HepG2 (cell line): ENCODE data around the gene SLC25A11. TPM values are rescaled to one million over a fixed set of nuclear protein-coding genes. Genes with fewer than 3 reads are reported as not detected.

Source experiments
- ATRX ChIP-seq: sonication (generic); formaldehyde crosslinking; IDR thresholded peaks from 2 replicates; pipeline ENCODE4 v1.4.0; 2020; ENCODE audit warnings: missing genetic modification reagents, borderline replicate concordance
- BATF2 ChIP-seq: sonication (generic); formaldehyde crosslinking; IDR thresholded peaks from 2 replicates; pipeline ENCODE4 v1.8.0; 2022; ENCODE audit warnings: mild to moderate bottlenecking, missing genetic modification reagents, moderate library complexity
- FOXO1 ChIP-seq: sonication (generic); formaldehyde crosslinking; IDR thresholded peaks from 2 replicates; pipeline ENCODE4 v1.4.0; 2020; ENCODE audit warnings: missing genetic modification reagents
- GMEB2 ChIP-seq: IDR thresholded peaks from 2 replicates; pipeline ENCODE4 v1.6.1; 2016; ENCODE audit warnings: missing biosample characterization, missing genetic modification reagents, low read depth
- HMG20B ChIP-seq: conservative IDR thresholded peaks from 2 replicates; pipeline ENCODE4 v1.6.1; 2016; ENCODE audit warnings: missing genetic modification reagents, missing compliant biosample characterization
- HNRNPL ChIP-seq: fragments of 200-400 bp; formaldehyde crosslinking; IDR thresholded peaks from 2 replicates; pipeline ENCODE4 v1.6.1; 2017; ENCODE audit warnings: mild to moderate bottlenecking, low read depth, low read length
- HOXA9 ChIP-seq: sonication (generic); formaldehyde crosslinking; IDR thresholded peaks from 2 replicates; pipeline ENCODE4 v1.8.1; 2022; ENCODE audit warnings: missing genetic modification reagents, mild to moderate bottlenecking, moderate library complexity, borderline replicate concordance
- KAT2B ChIP-seq: fragments of 150-350 bp; IDR thresholded peaks from 2 replicates; pipeline ENCODE4 v1.6.1; 2014; ENCODE audit warnings: low read depth, low read length, borderline replicate concordance
- KAT8 ChIP-seq: IDR thresholded peaks from 2 replicates; pipeline ENCODE4 v1.6.1; 2016; ENCODE audit warnings: missing genetic modification reagents, missing compliant biosample characterization
- MTF2 ChIP-seq: sonication (generic); formaldehyde crosslinking; IDR thresholded peaks from 2 replicates; pipeline ENCODE4 v1.5.0; 2020; ENCODE audit warnings: missing genetic modification reagents, borderline replicate concordance
- MXD3 ChIP-seq: IDR thresholded peaks from 2 replicates; pipeline ENCODE4 v1.6.1; 2016; ENCODE audit warnings: mild to moderate bottlenecking, missing biosample characterization, missing genetic modification reagents
- NBN ChIP-seq: fragments of 450-650 bp; conservative IDR thresholded peaks from 2 replicates; pipeline ENCODE4 v1.6.1; 2017
- NFE2L2 ChIP-seq: fragments of 150-350 bp; IDR thresholded peaks from 2 replicates; pipeline ENCODE4 v1.6.1; 2014; ENCODE audit warnings: low read length
- NRL ChIP-seq: sonication (generic); formaldehyde crosslinking; IDR thresholded peaks from 2 replicates; pipeline ENCODE4 v1.5.0; 2020; ENCODE audit warnings: missing genetic modification reagents, mild to moderate bottlenecking, moderate library complexity, borderline replicate concordance
- SNAPC2 ChIP-seq: sonication (generic); formaldehyde crosslinking; IDR thresholded peaks from 2 replicates; pipeline ENCODE4 v1.8.1; 2022; ENCODE audit warnings: mild to moderate bottlenecking, missing genetic modification reagents
- TRIM24 ChIP-seq: sonication (generic); formaldehyde crosslinking; IDR thresholded peaks from 2 replicates; pipeline ENCODE4 v1.8.0; 2022; ENCODE audit warnings: mild to moderate bottlenecking, missing genetic modification reagents
- ZBTB1 ChIP-seq: sonication (generic); formaldehyde crosslinking; IDR thresholded peaks from 2 replicates; pipeline ENCODE4 v1.4.0; 2020; ENCODE audit warnings: missing genetic modification reagents, borderline replicate concordance
- ZNF20 ChIP-seq: sonication (generic); formaldehyde crosslinking; IDR thresholded peaks from 2 replicates; pipeline ENCODE4 v1.4.0; 2020; ENCODE audit warnings: mild to moderate bottlenecking, moderate library complexity, missing genetic modification reagents
- ZNF362 ChIP-seq: sonication (generic); formaldehyde crosslinking; IDR thresholded peaks from 2 replicates; pipeline ENCODE4 v1.4.0; 2020; ENCODE audit warnings: missing genetic modification reagents, mild to moderate bottlenecking, borderline replicate concordance
- ZNF367 ChIP-seq: sonication (generic); formaldehyde crosslinking; IDR thresholded peaks from 2 replicates; pipeline ENCODE4 v1.4.0; 2020; ENCODE audit warnings: missing genetic modification reagents, borderline replicate concordance
- ZNF441 ChIP-seq: sonication (generic); formaldehyde crosslinking; IDR thresholded peaks from 2 replicates; pipeline ENCODE4 v1.7.0; 2021; ENCODE audit warnings: missing genetic modification reagents, borderline replicate concordance
- ZNF549 ChIP-seq: sonication (generic); formaldehyde crosslinking; IDR thresholded peaks from 2 replicates; pipeline ENCODE4 v1.5.0; 2020; ENCODE audit warnings: missing genetic modification reagents
- ZXDC ChIP-seq: sonication (generic); formaldehyde crosslinking; IDR thresholded peaks from 2 replicates; pipeline ENCODE4 v1.5.0; 2020; ENCODE audit warnings: mild to moderate bottlenecking, missing genetic modification reagents
- polyA plus RNA-seq, 8 experiments: library from polyadenylated mRNA; depleted of rRNA in 3 of 8; stranded (reverse) in 7 of 8; unstranded in 1 of 8; fragments of >200 nt; fragmentation: Illumina TruSeq in 4 of 8; extraction: Trizol in 4 of 8; gene quantifications; 2 replicates each; pipeline versions ENCODE4 v1.2.1 to v1.2.3, GENCODE V29; 2011 to 2016; ENCODE audit warnings: low read depth in 4 of 8, missing spikeins in 1 of 8, mixed read lengths in 1 of 8; ENCODE audit not compliant: insufficient read depth in 1 of 8
- total RNA-seq, 5 experiments: library from RNA; depleted of rRNA; stranded (reverse); fragments of >200 nt; fragmentation: Illumina TruSeq; extraction: Trizol; gene quantifications; 2 replicates each; pipeline ENCODE4 v1.2.3, GENCODE V29; 2016; ENCODE audit warnings: low read depth in 1 of 5

The SLC25A11 gene
- total and polyA plus RNA-seq, 2 of the 13 experiments (the other 11 are each of a cell fraction or from before 2014, with no cell fraction given) = 35.4 to 47.2 TPM

- TF ChIP-seq ATRX (CRISPR knock-in tag) = no peak
- no peak for TF ChIP-seq ZNF362
- no peak; the same call in 1 of the 2 replicates for TF ChIP-seq HMG20B (CRISPR knock-in tag)
- TF ChIP-seq KAT8 (CRISPR knock-in tag) = no peak; the same call in none of the 2 replicates
- TF ChIP-seq HOXA9 (CRISPR knock-in tag) = no peak
- TF ChIP-seq ZNF20 = no peak
- TF ChIP-seq ZXDC = no peak; the same call in 1 of the 2 replicates
- TF ChIP-seq ZBTB1 = no peak
- no peak for TF ChIP-seq BATF2 (CRISPR knock-in tag)
- peak; percentile 61; the same call in 1 of the 2 replicates for TF ChIP-seq MTF2 (CRISPR knock-in tag)
- no peak for TF ChIP-seq TRIM24
- TF ChIP-seq ZNF549 (CRISPR knock-in tag) = no peak
- no peak for TF ChIP-seq ZNF367 (CRISPR knock-in tag)
- TF ChIP-seq KAT2B = no peak
- TF ChIP-seq GMEB2 (CRISPR knock-in tag) = no peak
- TF ChIP-seq ZNF441 = 0 out of 2 replicates have a peak, but pooled peaks have one; percentile 63
- TF ChIP-seq HNRNPL = peak; percentile 63; the same call in 1 of the 2 replicates
- peak; percentile 85; the same call in 1 of the 2 replicates for TF ChIP-seq NRL (CRISPR knock-in tag)
- peak; percentile 35; the same call in 1 of the 2 replicates for TF ChIP-seq FOXO1 (CRISPR knock-in tag)
- 0 out of 2 replicates have a peak, but pooled peaks have one; percentile 61 for TF ChIP-seq SNAPC2 (CRISPR knock-in tag)
- TF ChIP-seq NFE2L2 = no peak
- no peak for TF ChIP-seq NBN
- TF ChIP-seq MXD3 (CRISPR knock-in tag) = peak; percentile 51
Observed at GRCh38 chr17:4967539-4968485, 28.0 kb upstream of the SLC25A11 start, which contains the start of gene SPAG7 (continued).
